Upper lobe of left lung (tissue), 6 donors: Measurements from ENCODE around the gene TM7SF3. TPM values are rescaled to one million over a fixed set of nuclear protein-coding genes. Genes with fewer than 3 reads are reported as not detected.

Experiments
- ATAC-seq, 2 donors: fragments of 200-7000 bp; cut with Tn5 transposase; one replicate each; pipeline ENCODE4 v1.9.1; 2022; ENCODE audit warnings: mild to moderate bottlenecking in 2 of 2, moderate library complexity in 2 of 2; ENCODE audit not compliant: low FRiP score in 2 of 2
- DNase-seq, 2 donors: peaks; one replicate each; pipeline ENCODE4 v3.0.0-alpha.2; 2019 to 2020
- H3K27ac ChIP-seq, 4 donors: fragments of 200-600 bp; sonication (generic); one replicate each; pipeline ENCODE4 v1.5.1; 2016 to 2019
- H3K27me3 ChIP-seq, 4 donors: fragments of 200-600 bp; sonication (generic); one replicate each; pipeline ENCODE4 v1.5.1; 2017 to 2019
- H3K36me3 ChIP-seq, 4 donors: fragments of 200-600 bp; sonication (generic); one replicate each; pipeline ENCODE4 v1.5.1; 2016 to 2019
- H3K4me1 ChIP-seq, 4 donors: fragments of 200-600 bp; sonication (generic); one replicate each; pipeline ENCODE4 v1.5.1; 2018 to 2019
- H3K4me3 ChIP-seq, 4 donors: fragments of 200-600 bp; sonication (generic); one replicate each; pipeline ENCODE4 v1.5.1; 2017 to 2019; ENCODE audit warnings: mild to moderate bottlenecking in 2 of 4, moderate library complexity in 1 of 4
- H3K9me3 ChIP-seq, 4 donors: fragments of 200-600 bp; sonication (generic); one replicate each; pipeline ENCODE4 v1.5.1; 2018 to 2019
- EP300 ChIP-seq, 4 donors: sonication (generic); formaldehyde crosslinking; IDR thresholded peaks; one replicate each; pipeline ENCODE4 v1.5.1; 2017; ENCODE audit warnings: antibody characterized with exemption in 4 of 4, control low read depth in 2 of 4
- POLR2A ChIP-seq, 4 donors: fragments of 450-650 bp; IDR thresholded peaks; one replicate each; pipeline ENCODE4 v1.5.1; 2016 to 2017; ENCODE audit warnings: antibody characterized with exemption in 4 of 4, mild to moderate bottlenecking in 2 of 4
- POLR2AphosphoS5 ChIP-seq, 2 donors: sonication (generic); formaldehyde crosslinking; IDR thresholded peaks; one replicate each; pipeline ENCODE4 v1.5.1; 2017; ENCODE audit warnings: antibody characterized with exemption in 2 of 2
- whole genome bisulfite sequencing, 2 donors: methylation state at CpG; one replicate each; pipeline ENCODE4 v1.1.5; 2017 to 2018; 5-methylcytosine and 5-hydroxymethylcytosine counted together
- total RNA-seq, 6 donors: library from RNA; depleted of rRNA in 4 of 6; stranded (reverse); fragments of >200 nt in 4 of 6; gene quantifications; one replicate each; pipeline versions ENCODE4 v1.1.0 to v1.2.1, GENCODE V29; 2016 to 2021
- TF ChIP-seq, protein P1 (sequence below), 6 experiments: fragments of 450-650 bp in 4 of 6; fragments of 200-600 bp in 2 of 6; sonication (generic) in 2 of 6; IDR thresholded peaks; one replicate each; pipeline ENCODE4 v1.5.1; 2016 to 2019; ENCODE audit warnings: antibody characterized with exemption in 6 of 6
- donor health status: DM: no; HTN: no; CAD: no; lungs with moderate emphysema.
- donor health status: DM: no; HTN: yes; CAD: no; lungs with severe emphysema.

Gene TM7SF3
- total RNA-seq, 6 donors from 2014 or later: 33.5 to 81.1 (median 69.2) TPM

DNA sequence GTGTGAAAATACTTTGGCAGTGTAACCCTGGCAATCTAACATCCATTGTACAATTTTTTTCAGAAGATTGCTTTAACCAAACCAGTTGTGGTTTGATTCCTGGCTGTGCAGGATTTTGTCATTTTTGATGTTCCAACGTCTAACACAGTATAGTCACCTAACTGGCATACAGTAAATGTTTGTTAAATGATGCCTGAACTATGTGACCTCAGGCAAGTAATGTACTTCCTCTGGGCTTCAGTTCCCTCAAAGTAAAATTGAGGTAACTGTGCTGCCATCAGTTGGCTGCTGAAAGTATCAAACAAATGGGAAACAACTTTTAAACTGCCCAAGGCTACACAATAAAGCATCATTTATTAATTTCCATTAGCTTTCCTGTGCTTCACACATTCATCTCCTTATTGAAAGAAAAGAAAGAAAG lies 4.3 kb downstream of the TM7SF3 start:
- H3K27ac ChIP-seq: no peak overlapping the region
- ATAC-seq: no peak
- H3K27me3 ChIP-seq: no peaks in the 10 kb centered on the region
- TF ChIP-seq, protein P1, sequence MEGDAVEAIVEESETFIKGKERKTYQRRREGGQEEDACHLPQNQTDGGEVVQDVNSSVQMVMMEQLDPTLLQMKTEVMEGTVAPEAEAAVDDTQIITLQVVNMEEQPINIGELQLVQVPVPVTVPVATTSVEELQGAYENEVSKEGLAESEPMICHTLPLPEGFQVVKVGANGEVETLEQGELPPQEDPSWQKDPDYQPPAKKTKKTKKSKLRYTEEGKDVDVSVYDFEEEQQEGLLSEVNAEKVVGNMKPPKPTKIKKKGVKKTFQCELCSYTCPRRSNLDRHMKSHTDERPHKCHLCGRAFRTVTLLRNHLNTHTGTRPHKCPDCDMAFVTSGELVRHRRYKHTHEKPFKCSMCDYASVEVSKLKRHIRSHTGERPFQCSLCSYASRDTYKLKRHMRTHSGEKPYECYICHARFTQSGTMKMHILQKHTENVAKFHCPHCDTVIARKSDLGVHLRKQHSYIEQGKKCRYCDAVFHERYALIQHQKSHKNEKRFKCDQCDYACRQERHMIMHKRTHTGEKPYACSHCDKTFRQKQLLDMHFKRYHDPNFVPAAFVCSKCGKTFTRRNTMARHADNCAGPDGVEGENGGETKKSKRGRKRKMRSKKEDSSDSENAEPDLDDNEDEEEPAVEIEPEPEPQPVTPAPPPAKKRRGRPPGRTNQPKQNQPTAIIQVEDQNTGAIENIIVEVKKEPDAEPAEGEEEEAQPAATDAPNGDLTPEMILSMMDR (IDR thresholded peaks at IDR 0.05): peak in 1 of 6 experiments; percentile 10
- TF ChIP-seq EP300 (IDR thresholded peaks at IDR 0.05): no peak
- TF ChIP-seq POLR2AphosphoS5 (IDR thresholded peaks at IDR 0.05): no peak
- TF ChIP-seq POLR2A (IDR thresholded peaks at IDR 0.05): no peak
- no peak for DNase-seq
- 19 to 27% methylated on average over 1 of the region's 1 CpG for WGBS, 2 donors
- no peaks in the 10 kb centered on the region for H3K36me3 ChIP-seq
- peaks cover 22 to 37% (median 31%) of the 10 kb centered on the region in 4 donors for H3K4me1 ChIP-seq
- H3K9me3 ChIP-seq: no peaks in the 10 kb centered on the region
- no peak overlapping the region for H3K4me3 ChIP-seq

DNA sequence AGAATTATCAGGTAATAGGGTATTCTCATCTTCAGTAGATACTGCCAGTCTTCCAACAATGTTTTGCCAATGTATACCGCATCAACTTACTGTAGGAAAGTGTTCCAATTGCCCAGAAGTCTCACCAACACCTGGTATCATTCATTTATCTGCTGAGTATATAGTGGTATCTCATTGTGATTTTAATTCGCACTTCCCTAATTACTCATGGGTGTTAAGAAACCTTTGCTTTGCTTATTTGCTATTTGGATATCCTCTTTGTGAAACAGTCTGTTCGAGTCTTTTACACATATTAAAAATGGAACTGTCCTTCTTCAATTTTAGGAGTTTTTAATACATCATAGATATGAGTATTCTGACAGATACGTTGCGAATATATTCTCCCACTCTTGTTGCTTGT lies 6.1 kb downstream of the TM7SF3 start:
- 84% methylated on average over 5 of the region's 5 CpGs for WGBS, 2 donors
- H3K27ac ChIP-seq: no peak overlapping the region
- peaks cover 14 to 32% (median 24%) of the 10 kb centered on the region in 4 donors for H3K4me1 ChIP-seq
- H3K9me3 ChIP-seq: no peaks in the 10 kb centered on the region
- H3K27me3 ChIP-seq: no peaks in the 10 kb centered on the region
- H3K4me3 ChIP-seq: no peak overlapping the region
- no peaks in the 10 kb centered on the region for H3K36me3 ChIP-seq
- ATAC-seq (no peak), DNase-seq (no peak)
- no peak for TF ChIP-seq POLR2A (IDR thresholded peaks at IDR 0.05)
- no peak for TF ChIP-seq EP300 (IDR thresholded peaks at IDR 0.05)
- no peak for TF ChIP-seq POLR2AphosphoS5 (IDR thresholded peaks at IDR 0.05)
- TF ChIP-seq, protein P1 (IDR thresholded peaks at IDR 0.05): no peak

DNA sequence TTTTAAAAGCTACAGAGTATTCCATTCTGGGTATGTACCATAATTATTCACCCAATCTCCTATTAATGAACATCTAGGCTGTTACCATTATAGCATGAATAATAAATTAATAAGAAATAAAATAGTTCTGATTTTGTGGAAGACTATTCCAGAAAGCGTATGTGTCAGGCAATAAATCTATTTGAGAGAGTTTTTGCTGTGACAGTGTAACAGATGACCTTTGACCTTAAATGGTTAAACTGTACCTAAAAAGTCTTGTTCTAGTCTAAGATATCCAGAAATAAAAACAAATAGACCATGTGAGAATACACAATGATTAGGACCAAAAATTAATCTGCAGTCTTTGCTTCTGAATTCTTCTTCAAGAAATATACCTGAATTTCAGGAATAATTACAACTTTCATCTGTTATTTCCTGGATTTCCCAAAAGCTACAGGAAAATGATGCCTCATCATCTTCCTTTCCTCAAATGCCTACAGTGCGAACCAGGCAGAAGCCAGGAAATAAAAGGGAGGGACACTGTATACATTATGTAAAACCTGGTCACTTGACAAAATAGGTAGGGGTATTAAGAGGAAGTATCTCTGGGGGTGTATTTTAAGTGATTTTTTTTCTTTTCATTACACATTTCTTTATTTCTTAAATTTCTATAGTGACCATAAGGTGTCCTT lies 7.3 kb downstream of the TM7SF3 start:
- Histone ChIP-seq H3K4me3 (no peak overlapping the region), H3K36me3 (no peaks in the 10 kb centered on the region), H3K27ac (no peak overlapping the region), H3K4me1 (peaks cover 4 to 20% (median 13%) of the 10 kb centered on the region in 4 donors), H3K9me3 (no peaks in the 10 kb centered on the region), H3K27me3 (no peaks in the 10 kb centered on the region)
- WGBS, 2 donors: 70 to 77% methylated on average over 2 of the region's 2 CpGs
- TF ChIP-seq POLR2AphosphoS5 (IDR thresholded peaks at IDR 0.05) (no peak), POLR2A (IDR thresholded peaks at IDR 0.05) (no peak), EP300 (IDR thresholded peaks at IDR 0.05) (no peak)
- TF ChIP-seq, protein P1 (IDR thresholded peaks at IDR 0.05): no peak
- DNase-seq (no peak), ATAC-seq (no peak)

DNA sequence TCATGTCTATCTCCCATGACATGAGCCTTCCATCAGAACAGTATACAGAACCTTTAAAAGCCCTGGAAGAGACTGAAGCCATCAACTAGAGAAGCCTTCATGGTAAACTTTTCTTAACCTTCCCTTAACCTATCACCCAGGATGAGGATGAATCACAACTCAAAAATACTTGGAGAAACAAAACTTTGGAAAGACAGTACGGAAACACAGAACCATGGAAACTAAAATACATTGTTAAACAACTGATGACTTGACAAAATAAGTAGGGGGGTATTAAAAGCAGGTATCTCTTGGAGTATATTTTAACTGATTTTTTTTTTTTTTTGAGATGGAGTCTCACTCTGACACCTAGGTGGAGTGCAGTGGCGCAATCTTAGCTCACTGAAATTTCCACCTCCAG lies 8.7 kb downstream of the TM7SF3 start:
- Histone ChIP-seq H3K4me1 (peaks cover 8 to 25% (median 17%) of the 10 kb centered on the region in 4 donors), H3K36me3 (peaks cover 0 to 6% (median 0%) of the 10 kb centered on the region in 4 donors), H3K27ac (no peak overlapping the region), H3K27me3 (no peaks in the 10 kb centered on the region), H3K4me3 (no peak overlapping the region), H3K9me3 (no peaks in the 10 kb centered on the region)
- no peak for ATAC-seq
- DNase-seq: no peak
- TF ChIP-seq, protein P1 (IDR thresholded peaks at IDR 0.05): no peak
- TF ChIP-seq POLR2A (IDR thresholded peaks at IDR 0.05): no peak
- TF ChIP-seq EP300 (IDR thresholded peaks at IDR 0.05): no peak
- no peak for TF ChIP-seq POLR2AphosphoS5 (IDR thresholded peaks at IDR 0.05)
- WGBS, 2 donors: 93 to 97% methylated on average over 2 of the region's 2 CpGs
